T-helper 1 cell treated with Interleukin-12 subunit alpha and Interleukin-12 subunit beta and Interleukin-4 antibody, amounts not matched to agents 30 ng/mL and 1 ng/mL, for 36 hours (primary cell): ENCODE data around the gene DDX20. TPM values are rescaled to one million over a fixed set of nuclear protein-coding genes. Genes with fewer than 3 reads are reported as not detected.
"Not testable (repeated sequence)": the region's sequence is repeated elsewhere in the genome, so short reads cannot be mapped to it uniquely, and the experiment has no call there.

Experiments
- intact Hi-C: fragments of 100-400 bp; cut with micrococcal nuclease; formaldehyde crosslinking; loops from one replicate; pipeline ENCODE4 v1.15.1; 2024
- total RNA-seq: library from RNA; stranded (reverse); gene quantifications from 2 replicates; pipeline ENCODE4 v1.2.3, GENCODE V29; 2022

The DDX20 gene
- total RNA-seq, 1 donor from 2014 or later, result 15.3 TPM

- intact Hi-C loops, result no loop called here
Observed at GRCh38 chr1:111732718-111733117, 23.0 kb upstream of the DDX20 start.

GRCh38 chr1:111733183-111733991, 22.3 kb upstream of the DDX20 start:
- intact Hi-C loops, result no loop called here

GRCh38 chr1:111733992-111734341, 21.7 kb upstream of the DDX20 start:
- intact Hi-C loops, result no loop called here

- intact Hi-C loops, result no loop called here
Observed at GRCh38 chr1:111734426-111734825, 21.3 kb upstream of the DDX20 start.

- intact Hi-C loops, result no loop called here
Observed at GRCh38 chr1:111734856-111735255, 20.8 kb upstream of the DDX20 start.

- intact Hi-C loops, result no loop called here
Observed at GRCh38 chr1:111735321-111735720, 20.4 kb upstream of the DDX20 start.

- intact Hi-C loops, result no loop called here
Observed at GRCh38 chr1:111735858-111736544, 19.7 kb upstream of the DDX20 start.

GRCh38 chr1:111736548-111737215, 19.0 kb upstream of the DDX20 start:
- intact Hi-C loops, result no loop called here

GRCh38 chr1:111737216-111738132, 18.2 kb upstream of the DDX20 start:
- intact Hi-C loops, result loop anchor here (2.0 kb wide), 1 partner anchor 23 kb away; no protein-coding TSS in a partner anchor

GRCh38 chr1:111738133-111738435, 17.6 kb upstream of the DDX20 start:
- intact Hi-C loops, result loop anchor here (2.0 kb wide), 1 partner anchor 23 kb away; no protein-coding TSS in a partner anchor

GRCh38 chr1:111738436-111739193, 17.1 kb upstream of the DDX20 start:
- intact Hi-C loops, result loop anchor here (1.0 to 2.0 kb wide), 2 partner anchors 17 to 24 kb away; partner anchors contain the start of gene DDX20

- intact Hi-C loops, result loop anchor here (1.0 to 2.0 kb wide), 2 partner anchors 16 to 25 kb away; partner anchors contain the start of gene DDX20
Observed at GRCh38 chr1:111739194-111739924, 16.3 kb upstream of the DDX20 start, which contains the start of gene INKA2. INKA2 (minus strand) TSS chr1:111739395; CDS start chr1:111739242, 153 bp downstream.

- intact Hi-C loops, result loop anchor here (1.0 to 2.0 kb wide), 2 partner anchors 15 to 25 kb away; partner anchors contain the start of gene DDX20
Observed at GRCh38 chr1:111739925-111740765, 15.6 kb upstream of the DDX20 start.

- intact Hi-C loops, result not testable (repeated sequence)
Observed at GRCh38 chr1:111742292-111742691, 13.4 kb upstream of the DDX20 start.

- intact Hi-C loops, result no loop called here
Observed at GRCh38 chr1:111742938-111743549, 12.7 kb upstream of the DDX20 start.

GRCh38 chr1:111743679-111744101, 12.0 kb upstream of the DDX20 start:
- intact Hi-C loops, result no loop called here

- intact Hi-C loops, result loop anchor here (2.0 kb wide), 1 partner anchor 297 kb away; the partner anchor contains the start of genes ATP5PB and WDR77
Observed at GRCh38 chr1:111745675-111746613, 9.8 kb upstream of the DDX20 start.
